NCI-H1417 treated with DMSO at 0.1 percent for 48 hours (cell line): ENCODE results near the gene U2AF1L4.
"Not testable (repeated sequence)": the region's sequence is repeated elsewhere in the genome, so short reads cannot be mapped to it uniquely, and the experiment has no call there.

Experiments
- DNase-seq: peaks from one replicate; lab custom pipeline; 2025; lab: John Stamatoyannopoulos, UW

U2AF1L4 gene

DNA sequence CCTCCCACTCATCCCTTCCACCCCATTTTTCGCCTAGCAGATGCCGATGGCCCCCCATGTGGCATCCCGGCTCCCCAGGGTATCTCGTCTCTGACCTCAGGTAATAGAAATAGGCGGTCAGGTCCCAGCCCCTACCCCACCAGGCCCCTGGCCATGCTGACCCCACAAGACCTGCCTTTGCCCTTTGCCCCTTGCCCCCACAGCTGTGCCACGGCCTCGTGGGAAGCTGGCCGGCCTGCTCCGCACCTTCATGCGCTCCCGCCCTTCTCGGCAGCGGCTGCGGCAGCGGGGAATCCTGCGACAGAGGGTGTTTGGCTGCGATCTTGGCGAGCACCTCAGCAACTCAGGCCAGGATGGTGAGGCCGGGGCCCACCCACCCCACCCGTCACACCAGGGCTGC, 35.5 kb upstream of the U2AF1L4 start:
- DNase-seq: no peak

GRCh38 chr19:35780058-35780457, 34.8 kb upstream of the U2AF1L4 start:
- DNase-seq: no peak

DNA sequence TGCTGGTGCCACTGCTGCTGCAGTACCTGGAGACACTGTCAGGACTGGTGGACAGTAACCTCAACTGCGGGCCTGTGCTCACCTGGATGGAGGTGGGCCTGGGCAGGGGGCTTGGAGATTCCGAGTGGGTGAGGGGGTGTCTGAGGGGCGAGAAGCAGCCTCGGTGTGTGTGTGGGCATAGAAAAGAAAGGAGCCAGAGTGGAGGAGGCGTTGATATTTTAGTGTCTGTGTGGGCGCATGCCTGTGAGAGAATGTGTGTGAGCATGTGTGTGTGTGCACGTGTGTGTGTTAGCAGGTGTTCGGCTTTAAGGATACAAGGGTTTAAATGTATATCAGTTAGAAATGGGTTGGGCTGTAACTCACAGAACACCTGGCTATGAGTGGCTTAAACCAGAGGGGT, 33.8 kb upstream of the U2AF1L4 start:
- DNase-seq: no peak

DNA sequence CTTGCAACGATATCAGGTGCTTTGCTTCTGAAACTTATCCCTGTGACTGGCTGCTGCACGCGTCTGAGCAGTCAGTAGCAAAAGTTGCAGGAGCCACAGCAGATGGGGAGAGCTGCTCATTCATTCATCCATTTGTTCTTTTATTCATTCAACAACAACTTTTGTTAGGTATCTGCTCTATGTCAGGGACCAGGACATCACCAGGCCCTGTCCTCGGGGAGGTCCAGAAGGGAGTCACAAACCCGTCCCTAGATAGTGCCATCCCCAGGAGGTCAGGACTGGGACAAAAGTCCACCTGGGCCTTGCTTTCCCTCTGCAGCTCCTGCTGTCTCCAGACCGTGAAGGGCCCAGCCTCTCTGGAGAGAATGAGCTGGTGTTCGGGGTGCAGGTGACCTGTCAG, 32.7 kb upstream of the U2AF1L4 start:
- no peak for DNase-seq

- DNase-seq: no peak
Measured at GRCh38 chr19:35777086-35777841, 32.0 kb upstream of the U2AF1L4 start.

- DNase-seq: no peak
Measured at GRCh38 chr19:35776102-35776788, 31.0 kb upstream of the U2AF1L4 start.

DNA sequence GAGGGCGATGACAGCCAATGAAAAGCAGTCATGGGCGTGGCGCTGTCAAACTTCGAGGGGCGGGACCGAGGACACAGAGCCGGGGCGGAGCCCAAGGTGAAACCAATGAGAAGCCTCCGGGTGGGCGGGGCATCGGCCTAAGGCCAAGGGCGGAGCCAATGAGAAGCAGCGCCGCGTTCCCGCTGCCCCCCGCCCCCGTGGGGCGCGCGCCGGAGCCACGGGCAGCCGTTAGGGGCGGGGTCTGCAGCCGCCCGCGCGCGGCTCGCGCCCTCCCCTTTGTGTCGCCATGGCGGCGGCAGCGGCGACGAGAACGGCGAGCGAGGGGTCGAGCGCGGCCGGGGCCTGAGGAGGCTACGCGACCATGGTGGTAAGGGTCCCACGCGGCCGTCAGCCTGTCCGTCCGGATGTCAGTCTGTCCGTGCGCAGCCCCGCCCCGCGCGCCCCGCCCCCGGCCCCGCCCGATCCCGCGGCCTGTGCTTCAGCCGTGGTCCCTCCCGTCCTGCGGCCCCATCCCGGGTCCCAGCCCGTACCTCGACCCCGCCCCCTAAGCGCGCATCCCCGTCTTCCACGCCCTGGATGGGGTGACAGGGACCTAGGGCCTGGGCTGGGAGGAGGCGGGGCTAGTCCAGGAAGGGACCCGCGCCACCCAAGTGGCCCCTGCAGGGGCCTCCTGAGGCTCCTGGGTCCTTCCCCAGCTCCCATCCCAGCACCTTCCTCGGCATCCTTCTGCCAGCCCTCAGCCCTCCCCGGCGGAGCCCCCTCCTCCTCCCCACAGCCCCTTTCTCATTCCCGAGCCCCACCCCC, 30.3 kb upstream of the U2AF1L4 start, which contains the start of gene ARHGAP33:
Gene ARHGAP33 (plus strand): TSS at position 267 of the 804 bp plus-strand sequence. CDS start 95 bp downstream, at position 362.
- peak; percentile 80 for DNase-seq

DNA sequence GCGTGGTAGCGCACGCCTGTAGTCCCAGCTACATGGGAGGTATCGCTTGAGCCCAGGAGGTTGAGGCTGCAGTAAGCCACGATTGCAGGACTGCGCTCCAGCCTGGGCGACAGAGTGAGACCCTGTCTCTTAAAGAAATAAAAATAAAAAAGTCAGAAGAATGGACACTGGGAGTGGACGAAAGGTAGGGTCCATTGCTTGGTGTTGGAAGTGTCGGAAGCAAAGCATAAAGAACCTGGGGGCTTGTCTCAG, 29.8 kb upstream of the U2AF1L4 start:
- DNase-seq: no peak

DNA sequence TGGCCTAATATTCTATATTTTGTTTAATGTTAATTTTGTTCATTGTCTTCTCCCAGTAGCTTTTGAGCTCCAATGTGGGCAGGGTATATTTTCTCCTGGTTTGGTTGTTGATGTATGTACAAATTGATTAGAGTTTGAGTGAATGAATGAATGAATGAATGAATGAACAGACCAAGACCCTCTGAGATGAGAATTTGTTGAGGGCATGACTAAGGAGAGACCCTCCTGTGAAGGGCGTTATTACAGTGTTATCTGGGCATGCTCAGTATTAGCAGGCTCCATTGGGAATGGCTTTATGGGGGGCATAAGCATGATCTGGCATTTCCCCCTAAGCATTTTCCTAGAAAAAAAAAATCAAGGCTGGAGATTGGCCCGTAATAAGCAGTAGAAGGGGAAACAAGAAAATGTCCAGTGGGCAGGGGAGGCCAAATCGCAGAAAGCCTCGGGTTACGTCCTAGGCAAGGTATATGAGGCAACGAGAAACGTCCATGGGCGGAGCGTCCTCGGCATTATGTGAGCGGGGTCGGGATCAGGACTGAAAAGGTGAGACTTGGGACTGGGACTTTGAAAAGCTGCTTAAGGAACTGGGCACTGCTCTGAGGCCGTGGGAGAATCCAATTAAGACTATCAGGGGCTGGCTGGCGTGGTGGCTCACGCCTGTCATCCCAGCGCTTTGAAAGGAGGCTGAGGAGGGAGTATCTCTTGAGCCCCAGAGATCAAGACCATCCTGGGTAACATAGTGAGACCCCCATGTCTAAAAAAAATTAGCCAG, 29.2 kb upstream of the U2AF1L4 start:
- DNase-seq: no peak

DNA sequence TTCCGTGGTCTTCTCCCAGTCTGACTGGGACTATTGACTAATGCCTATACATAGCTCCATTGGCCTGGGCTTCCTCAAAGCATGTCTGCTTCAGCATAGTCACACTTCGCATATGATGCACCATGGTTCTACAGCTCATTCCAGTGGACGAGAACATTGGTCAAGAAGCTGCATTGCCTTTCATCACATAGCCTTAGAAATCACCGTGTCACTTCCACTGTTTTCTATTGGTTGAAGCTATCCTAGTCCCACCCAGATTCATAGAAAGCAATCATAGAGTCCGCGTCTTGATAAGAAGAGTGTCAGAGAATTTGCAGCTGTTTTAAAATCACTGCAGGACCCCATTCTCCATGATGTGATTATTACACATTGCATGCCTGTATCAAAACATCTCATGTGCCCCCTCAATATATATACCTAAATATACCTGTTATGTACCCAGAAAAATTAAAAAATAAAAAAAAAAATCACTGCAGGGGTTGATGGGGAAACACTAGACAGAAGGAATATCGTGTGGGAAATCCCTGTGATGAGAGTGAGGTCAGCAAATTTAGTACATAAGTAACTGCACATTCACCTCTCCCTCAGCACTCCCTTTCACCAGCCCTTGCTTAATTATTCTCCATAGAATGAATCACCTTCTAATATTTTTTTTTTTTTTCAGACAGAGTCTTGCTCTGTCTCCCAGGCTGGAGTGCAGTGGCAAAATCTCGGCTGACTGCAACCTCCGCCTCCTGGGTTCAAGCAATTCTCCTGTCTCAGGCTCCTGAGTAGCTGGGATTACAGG, 28.0 kb upstream of the U2AF1L4 start:
- no peak for DNase-seq

GRCh38 chr19:35772362-35772761, 27.1 kb upstream of the U2AF1L4 start:
- not testable (repeated sequence) for DNase-seq

- no peak for DNase-seq
Measured at GRCh38 chr19:35768082-35768421, 22.8 kb upstream of the U2AF1L4 start.

DNA sequence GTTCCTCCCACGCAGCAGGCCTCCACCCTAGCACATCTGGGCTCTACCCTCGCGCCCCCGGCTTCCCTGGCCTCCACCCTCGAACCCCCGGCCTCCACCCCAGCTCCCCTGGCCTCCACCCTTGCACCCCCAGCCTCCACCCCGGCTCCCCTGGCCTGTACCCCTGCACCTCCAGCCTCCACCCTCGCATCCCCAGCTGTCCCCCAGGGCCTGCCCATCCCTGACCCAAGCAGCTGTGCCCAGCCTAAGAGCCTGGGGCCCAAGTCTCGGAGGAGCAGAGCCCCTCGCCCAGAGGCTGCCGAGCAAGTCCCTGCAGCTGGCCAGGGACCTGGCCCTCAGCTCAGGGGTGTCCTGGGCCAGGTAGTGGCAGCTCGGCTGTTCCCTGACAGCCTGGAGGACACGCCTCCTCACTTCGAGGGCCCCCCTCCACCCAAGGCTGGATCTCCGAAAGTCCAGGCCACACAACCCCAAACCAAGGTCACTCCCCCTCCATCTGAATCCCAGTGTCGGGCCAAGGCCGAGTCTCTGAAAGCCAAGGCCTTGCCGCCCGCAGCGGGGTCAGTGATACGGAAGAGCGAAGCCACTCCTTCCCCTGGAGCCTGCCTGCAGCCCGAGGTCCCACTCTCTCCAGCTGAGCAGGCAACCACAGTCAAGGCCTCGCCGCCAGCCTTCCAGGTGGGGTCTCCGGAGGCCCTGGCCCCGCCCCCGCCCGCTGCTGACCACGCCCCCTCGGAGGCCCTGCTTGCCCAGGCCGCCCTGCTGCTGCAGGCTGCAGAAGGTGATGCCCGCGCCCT, 22.3 kb upstream of the U2AF1L4 start:
- no peak for DNase-seq

GRCh38 chr19:35766571-35767104, 21.4 kb upstream of the U2AF1L4 start:
- no peak for DNase-seq

DNA sequence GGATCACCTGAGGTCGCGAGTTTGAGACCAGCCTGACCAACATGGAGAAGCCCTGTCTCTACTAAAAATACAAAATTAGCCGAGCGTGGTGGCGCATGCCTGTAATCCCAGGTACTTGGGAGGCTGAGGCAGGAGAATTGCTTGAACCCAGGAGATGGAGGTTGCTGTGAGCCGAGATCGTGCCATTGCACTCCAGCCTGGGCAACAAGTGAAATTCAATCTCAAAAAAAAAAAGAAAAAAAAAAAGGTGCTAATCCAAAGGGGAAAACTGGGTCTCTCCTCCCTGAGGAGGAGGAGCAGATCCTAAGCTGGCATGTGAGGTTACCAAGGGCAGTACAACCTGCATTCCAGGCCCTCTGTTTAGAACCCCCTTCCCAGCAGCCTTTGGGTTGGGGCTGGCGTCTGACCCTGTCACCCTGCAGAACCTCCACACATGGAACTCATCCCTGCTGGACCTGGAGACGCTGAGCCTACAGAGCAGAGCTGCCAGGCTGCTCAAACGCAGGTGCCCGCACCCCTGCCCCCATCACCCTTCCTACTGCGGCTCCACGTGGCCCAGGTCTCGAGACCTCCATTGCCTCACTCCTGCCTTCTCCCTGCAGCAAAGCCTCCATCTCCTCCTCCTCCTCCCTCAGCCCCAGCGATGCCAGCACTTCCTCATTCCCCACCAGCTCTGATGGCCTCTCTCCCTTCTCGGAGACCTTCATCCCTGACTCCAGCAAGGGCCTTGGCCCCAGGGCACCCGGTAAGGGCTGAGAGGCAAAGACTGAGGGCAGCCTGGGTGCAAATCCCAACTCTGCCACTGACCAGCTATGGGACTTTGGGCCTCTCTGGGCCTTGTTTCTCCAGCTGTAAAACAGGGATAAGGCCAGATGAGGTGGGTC, 19.5 kb upstream of the U2AF1L4 start:
- no peak for DNase-seq

DNA sequence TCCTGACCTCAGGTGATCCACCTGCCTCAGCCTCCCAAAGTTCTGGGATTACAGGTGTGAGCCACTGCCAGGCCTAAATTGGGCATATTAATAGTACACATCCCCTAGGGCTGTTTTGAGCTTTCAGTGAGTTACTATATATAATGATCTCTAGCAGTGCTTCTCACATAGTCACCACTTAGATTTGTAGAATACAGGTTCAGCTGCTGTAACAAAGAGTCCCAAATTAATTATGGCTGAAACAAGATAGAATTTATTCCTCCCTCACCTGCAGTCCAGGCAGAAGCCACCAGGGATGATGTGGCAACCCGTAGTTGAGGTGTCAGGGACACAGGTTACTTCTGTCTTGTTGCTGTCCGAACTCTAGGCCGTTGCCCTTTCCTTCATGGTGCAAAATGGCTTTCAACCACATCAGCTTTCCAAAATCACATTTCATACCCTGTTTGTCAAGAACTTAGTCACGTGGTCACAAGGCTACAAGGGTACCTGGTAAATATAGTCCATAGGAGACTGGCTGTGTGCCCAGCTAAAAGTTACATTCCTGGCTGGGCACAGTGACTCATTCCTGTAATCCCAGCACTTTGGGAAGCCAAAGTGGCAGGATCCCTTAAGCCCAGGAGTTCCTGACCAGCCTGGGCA, 15.6 kb upstream of the U2AF1L4 start:
- no peak for DNase-seq

DNA sequence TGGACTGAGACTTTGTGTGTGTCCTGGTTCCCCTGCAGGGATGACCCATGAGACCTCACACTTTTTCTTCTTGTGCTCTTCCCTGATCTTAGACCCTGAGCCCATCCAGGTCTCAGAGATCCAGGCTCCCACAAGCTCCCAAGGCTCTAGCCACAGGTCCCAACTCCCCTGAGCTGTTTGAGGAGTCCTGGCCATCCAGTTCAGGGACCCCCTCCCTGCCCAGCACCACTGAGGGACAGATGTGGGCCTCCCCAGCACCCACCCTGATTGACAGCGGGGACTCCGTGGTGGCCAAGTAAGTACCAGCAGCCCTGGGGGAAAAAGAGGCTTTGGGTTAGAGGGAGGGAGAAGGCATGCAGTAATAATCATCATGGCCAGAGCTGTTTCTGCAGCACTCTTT, 14.5 kb upstream of the U2AF1L4 start:
- DNase-seq: no peak

DNA sequence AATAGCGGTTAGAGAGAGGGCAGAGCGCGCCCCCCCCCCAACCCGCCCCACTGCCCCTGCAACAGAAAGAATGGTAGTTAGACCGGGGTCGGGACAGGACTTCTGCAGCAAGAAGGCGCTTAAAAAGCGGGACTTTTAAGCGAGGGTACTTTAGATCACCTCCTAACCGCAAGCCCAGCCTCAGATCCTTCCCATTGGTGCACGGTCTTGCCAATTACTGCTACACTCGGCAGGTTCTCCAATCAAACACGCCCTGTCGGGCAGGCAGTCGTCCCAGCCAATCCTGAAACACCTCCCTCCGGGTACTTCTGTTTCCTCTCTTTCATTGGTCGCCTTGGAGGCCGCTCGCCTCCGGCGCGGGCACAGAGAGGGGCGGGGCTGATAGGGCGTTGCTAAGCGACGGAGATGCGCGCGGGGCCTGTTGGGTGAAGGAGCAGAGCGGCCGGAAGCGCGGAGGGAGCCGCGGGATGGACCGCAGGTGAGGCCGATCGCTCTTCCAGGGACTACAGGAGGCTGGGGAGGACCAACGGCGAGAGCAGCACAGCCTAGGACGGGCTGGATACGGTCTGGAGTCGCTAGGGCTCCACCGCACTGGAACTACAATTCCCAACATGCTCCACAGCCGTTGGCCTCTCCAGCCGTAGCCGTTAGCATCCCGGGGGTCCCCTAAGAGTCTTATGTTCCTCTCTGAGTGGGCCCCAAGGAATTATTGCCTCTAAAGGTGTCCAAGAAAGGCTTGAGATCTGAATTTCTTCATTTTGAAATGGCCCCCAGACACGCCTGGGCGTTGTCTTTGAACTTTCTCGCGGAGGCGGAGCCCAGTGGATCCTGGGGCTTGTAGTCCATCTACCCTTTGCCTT, 12.8 kb upstream of the U2AF1L4 start, which contains the start of gene PROSER3:
Gene PROSER3 (plus strand): TSS at position 428 of the 860 bp plus-strand sequence. CDS start 40 bp downstream, at position 468.
- DNase-seq: peak; percentile 97
